PC-9 (cell line): ENCODE measurements around the gene SLC24A2. TPM values are rescaled to one million over a fixed set of nuclear protein-coding genes. Genes with fewer than 3 reads are reported as not detected.

Experiments
- BruUV-seq: library from RNA; stranded (reverse); fragments of 400-500 nt; replicated peaks from 2 replicates; lab custom pipeline; 2021; lab: Mats Ljungman, UMichigan
- CTCF ChIA-PET: fragments of 300-600 bp; sonication (Branson Sonifier 250); formaldehyde crosslinking; loops from one replicate; lab custom pipeline; 2022; ENCODE audit warnings: antibody characterized with exemption; lab: Charles Lee
- POLR2A ChIA-PET: fragments of 300-600 bp; sonication (Branson Sonifier 250); formaldehyde crosslinking; loops from one replicate; lab custom pipeline; 2022; ENCODE audit warnings: antibody characterized with exemption; ENCODE audit not compliant: unreplicated experiment; lab: Charles Lee
- DNase-seq, 2 experiments: peaks; one replicate each; pipeline versions ENCODE4 v3.0.0 to v3.0.0-alpha.2; 2015 to 2022; ENCODE audit warnings: mixed read lengths in 1 of 2
- H2AFZ ChIP-seq: fragments of 200-600 bp; sonication (generic); 2 replicates; pipeline ENCODE4 v1.8.1; 2017; ENCODE audit warnings: antibody characterized with exemption
- H3F3A ChIP-seq: fragments of 200-600 bp; sonication (generic); 2 replicates; pipeline ENCODE4 v1.8.1; 2017; ENCODE audit warnings: antibody characterized with exemption, mild to moderate bottlenecking, low read depth; ENCODE audit not compliant: insufficient read depth
- H3K27ac ChIP-seq: fragments of 200-600 bp; sonication (generic); 2 replicates; pipeline ENCODE4 v1.6.1; 2016; ENCODE audit warnings: mixed run types
- H3K27me3 ChIP-seq: fragments of 200-600 bp; sonication (generic); 2 replicates; pipeline ENCODE4 v1.6.1; 2016; ENCODE audit warnings: low read depth, mixed run types; ENCODE audit not compliant: insufficient read depth
- H3K36me3 ChIP-seq: fragments of 200-600 bp; sonication (generic); 2 replicates; pipeline ENCODE4 v1.6.1; 2016; ENCODE audit warnings: low read depth, mixed run types
- H3K4me1 ChIP-seq: fragments of 200-600 bp; sonication (generic); replicated peaks from 2 replicates; pipeline ENCODE4 v1.6.1; 2016; ENCODE audit warnings: mixed run types; ENCODE audit not compliant: insufficient read depth
- H3K4me2 ChIP-seq: fragments of 200-600 bp; sonication (generic); 2 replicates; pipeline ENCODE4 v1.6.1; 2017; ENCODE audit warnings: mixed run types
- H3K4me3 ChIP-seq: fragments of 200-600 bp; sonication (generic); 2 replicates; pipeline ENCODE4 v1.6.1; 2016; ENCODE audit warnings: mixed run types
- H3K79me2 ChIP-seq: fragments of 200-600 bp; sonication (generic); 2 replicates; pipeline ENCODE4 v1.6.1; 2017; ENCODE audit warnings: low read depth, mixed run types
- H3K9me2 ChIP-seq: fragments of 200-600 bp; sonication (generic); 2 replicates; pipeline ENCODE4 v1.8.1; 2017; ENCODE audit warnings: mild to moderate bottlenecking; ENCODE audit not compliant: insufficient read depth
- H3K9me3 ChIP-seq: fragments of 200-600 bp; sonication (generic); 2 replicates; pipeline ENCODE4 v1.8.1; 2016; ENCODE audit warnings: low read depth; ENCODE audit not compliant: insufficient read depth
- H4K20me1 ChIP-seq: fragments of 200-600 bp; sonication (generic); 2 replicates; pipeline ENCODE4 v1.8.1; 2017; ENCODE audit not compliant: insufficient read depth
- EZH2 ChIP-seq: fragments of 200-600 bp; sonication (generic); IDR thresholded peaks from 2 replicates; pipeline ENCODE4 v1.8.0; 2017; ENCODE audit warnings: antibody characterized with exemption, low read depth
- intact Hi-C: fragments of 100-400 bp; cut with micrococcal nuclease; formaldehyde crosslinking; loops from one replicate; pipeline ENCODE4 v1.10.0; 2022; ENCODE audit not compliant: unreplicated experiment
- total RNA-seq: library from RNA; stranded (reverse); gene quantifications from 2 replicates; pipeline ENCODE4 v1.2.3, GENCODE V29; 2021
- TF ChIP-seq, protein P1 (sequence below): fragments of 200-600 bp; sonication (generic); conservative IDR thresholded peaks from 2 replicates; pipeline ENCODE4 v1.6.1; 2017; ENCODE audit warnings: mixed run types, antibody characterized with exemption, mild to moderate bottlenecking, moderate library complexity

Gene SLC24A2
- total RNA-seq, 1 experiment from 2014 or later, result not detected

DNA sequence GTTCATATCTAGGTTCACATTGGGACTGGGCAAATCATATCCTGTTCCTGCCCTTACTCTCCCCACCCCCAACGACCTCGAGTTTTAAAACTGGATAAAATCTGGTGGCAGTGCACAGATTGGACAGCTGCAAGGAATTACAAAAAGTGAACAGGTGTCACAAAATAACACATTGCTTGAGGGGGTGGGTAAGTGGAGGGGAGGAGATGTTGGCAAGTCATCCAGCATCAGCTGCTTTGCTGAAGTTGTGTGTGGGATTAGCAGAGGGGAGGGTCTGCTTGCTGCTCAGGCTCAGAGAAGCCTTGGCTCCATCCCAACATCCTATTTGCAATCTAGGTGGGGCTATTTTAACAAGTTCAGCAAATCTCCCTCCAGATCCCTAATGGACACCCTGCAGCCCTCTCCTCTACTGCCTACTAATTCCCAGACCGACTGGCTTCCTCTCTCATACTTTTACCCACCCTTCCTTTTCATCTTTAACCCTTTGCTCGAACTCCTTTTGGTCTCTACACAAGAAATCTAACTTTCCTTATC, 39.8 kb upstream of the SLC24A2 start:
- Histone ChIP-seq H4K20me1 (no peaks in the 10 kb centered on the region), H3K36me3 (no peaks in the 10 kb centered on the region), H3F3A (no peaks in the 10 kb centered on the region), H3K9me3 (no peaks in the 10 kb centered on the region), H3K79me2 (no peaks in the 10 kb centered on the region), H3K4me1 (no peaks in the 10 kb centered on the region), H3K9me2 (no peaks in the 10 kb centered on the region), H3K27ac (no peak overlapping the region), H3K4me2 (no peak overlapping the region), H3K27me3 (no peaks in the 10 kb centered on the region), H2AFZ (no peak overlapping the region), H3K4me3 (no peak overlapping the region)
- BruUV-seq, result no TSS peak
- no peak for DNase-seq
- CTCF ChIA-PET, result no interaction called here
- TF ChIP-seq EZH2, result no peak
- TF ChIP-seq, protein P1, sequence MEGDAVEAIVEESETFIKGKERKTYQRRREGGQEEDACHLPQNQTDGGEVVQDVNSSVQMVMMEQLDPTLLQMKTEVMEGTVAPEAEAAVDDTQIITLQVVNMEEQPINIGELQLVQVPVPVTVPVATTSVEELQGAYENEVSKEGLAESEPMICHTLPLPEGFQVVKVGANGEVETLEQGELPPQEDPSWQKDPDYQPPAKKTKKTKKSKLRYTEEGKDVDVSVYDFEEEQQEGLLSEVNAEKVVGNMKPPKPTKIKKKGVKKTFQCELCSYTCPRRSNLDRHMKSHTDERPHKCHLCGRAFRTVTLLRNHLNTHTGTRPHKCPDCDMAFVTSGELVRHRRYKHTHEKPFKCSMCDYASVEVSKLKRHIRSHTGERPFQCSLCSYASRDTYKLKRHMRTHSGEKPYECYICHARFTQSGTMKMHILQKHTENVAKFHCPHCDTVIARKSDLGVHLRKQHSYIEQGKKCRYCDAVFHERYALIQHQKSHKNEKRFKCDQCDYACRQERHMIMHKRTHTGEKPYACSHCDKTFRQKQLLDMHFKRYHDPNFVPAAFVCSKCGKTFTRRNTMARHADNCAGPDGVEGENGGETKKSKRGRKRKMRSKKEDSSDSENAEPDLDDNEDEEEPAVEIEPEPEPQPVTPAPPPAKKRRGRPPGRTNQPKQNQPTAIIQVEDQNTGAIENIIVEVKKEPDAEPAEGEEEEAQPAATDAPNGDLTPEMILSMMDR, result no peak
- intact Hi-C loops, result no loop called here
- POLR2A ChIA-PET, result no interaction called here

DNA sequence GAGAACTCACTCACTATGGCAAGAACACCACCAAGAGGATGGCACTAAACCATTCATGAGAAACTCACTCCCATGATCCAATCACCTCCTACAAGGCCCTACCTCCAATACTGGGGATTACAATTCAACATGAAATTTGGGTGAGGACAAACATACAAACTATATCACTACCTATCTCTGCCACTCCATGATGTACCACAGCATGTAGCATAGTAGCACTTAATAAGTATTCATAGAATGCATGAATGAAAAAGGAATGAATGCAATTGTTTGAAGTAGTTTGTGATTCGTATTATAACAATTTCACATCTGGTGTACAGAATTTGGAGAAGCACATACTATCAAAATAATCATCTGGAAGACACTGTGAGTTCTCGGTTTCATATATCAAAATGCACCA, 27.9 kb upstream of the SLC24A2 start:
- TF ChIP-seq EZH2, result no peak
- TF ChIP-seq, protein P1, result no peak

GRCh38 chr9:19812194-19812593, 23.4 kb upstream of the SLC24A2 start:
- Histone ChIP-seq H3K9me3 (no peaks in the 10 kb centered on the region), H3K79me2 (no peaks in the 10 kb centered on the region), H3K4me3 (no peak overlapping the region), H3K9me2 (no peaks in the 10 kb centered on the region), H3K27me3 (no peaks in the 10 kb centered on the region), H3K4me1 (no peaks in the 10 kb centered on the region), H3K36me3 (no peaks in the 10 kb centered on the region), H3F3A (no peaks in the 10 kb centered on the region), H4K20me1 (no peaks in the 10 kb centered on the region), H3K4me2 (no peak overlapping the region), H2AFZ (no peak overlapping the region), H3K27ac (no peak overlapping the region)
- ChIA-PET POLR2A (no interaction called here), CTCF (no interaction called here)
- intact Hi-C loops, result no loop called here
- no TSS peak for BruUV-seq
- no peak for DNase-seq
- no peak for TF ChIP-seq EZH2
- TF ChIP-seq, protein P1, result no peak

More for the DNA sequence above, 27.9 kb upstream of the SLC24A2 start:
- Histone ChIP-seq H3K27ac (no peak overlapping the region), H3K27me3 (no peaks in the 10 kb centered on the region), H3K79me2 (no peaks in the 10 kb centered on the region), H3K4me3 (no peak overlapping the region), H2AFZ (no peak overlapping the region), H3K9me3 (no peaks in the 10 kb centered on the region), H3K36me3 (no peaks in the 10 kb centered on the region), H3F3A (no peaks in the 10 kb centered on the region), H4K20me1 (no peaks in the 10 kb centered on the region), H3K9me2 (no peaks in the 10 kb centered on the region), H3K4me2 (no peak overlapping the region), H3K4me1 (no peaks in the 10 kb centered on the region)
- ChIA-PET CTCF (no interaction called here), POLR2A (no interaction called here)
- no peak for DNase-seq
- intact Hi-C loops, result no loop called here
- no TSS peak for BruUV-seq
